ENCODE measurements around the gene GALNS.

The GALNS gene

DNA sequence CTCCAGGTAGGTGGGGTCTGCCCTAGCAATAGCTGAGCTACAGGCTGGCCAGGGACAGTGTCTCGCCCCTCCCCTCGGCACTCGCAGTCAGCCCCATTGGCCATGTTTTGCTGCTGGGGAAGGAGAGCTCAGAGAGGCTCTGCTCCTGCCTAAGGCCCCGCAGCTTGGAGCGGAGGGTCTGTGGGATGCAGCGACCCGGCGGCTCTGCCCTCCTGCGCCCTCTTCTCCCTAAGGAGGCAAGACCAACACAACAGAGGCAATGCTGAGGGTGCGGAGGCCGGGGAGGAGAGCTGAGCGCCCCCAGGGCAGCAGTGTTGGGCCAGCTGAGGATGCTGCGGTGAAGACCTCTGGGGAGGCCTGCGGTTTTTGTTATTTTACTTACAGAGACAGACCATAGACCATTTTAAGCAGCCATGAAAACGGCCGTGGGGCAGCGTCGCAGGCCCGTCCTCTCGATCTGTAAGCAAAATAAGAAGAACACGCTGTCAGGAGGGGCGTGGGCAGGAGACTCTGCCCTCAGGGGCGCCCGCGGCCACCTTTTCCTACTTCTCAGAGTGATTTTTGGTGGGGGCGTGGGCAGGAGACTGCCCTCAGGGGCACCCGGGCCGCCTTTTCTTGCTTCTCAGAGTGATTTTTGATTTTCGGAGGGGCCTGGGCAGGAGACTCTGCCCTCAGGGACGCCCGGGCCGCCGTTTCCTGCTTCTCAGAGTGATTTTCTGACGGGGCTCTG is 41.1 kb upstream of the GALNS start:
- no peak overlapping the region for H2AFZ ChIP-seq (ENCODE audit: low read length)
- TF ChIP-seq CTCF (IDR thresholded peaks at IDR 0.05; ENCODE audit: low read length) (no peak), EZH2 (IDR thresholded peaks at IDR 0.05; ENCODE audit: borderline replicate concordance, low read length) (no peak)
- no peaks in the 10 kb centered on the region for H3K27me3 ChIP-seq (ENCODE audit: insufficient read depth, low read length)
- H3K9me3 ChIP-seq (ENCODE audit: low read length), result no peaks in the 10 kb centered on the region
- H3F3A ChIP-seq (ENCODE audit: insufficient read depth, low read length), result no peaks in the 10 kb centered on the region
- no peak overlapping the region for H3K4me2 ChIP-seq (ENCODE audit: low read length)
- H4K20me1 ChIP-seq (ENCODE audit: insufficient read depth, low read length), result no peaks in the 10 kb centered on the region
- no peaks in the 10 kb centered on the region for H3K9me2 ChIP-seq (ENCODE audit: low read depth, low read length)
- peaks cover 7% of the 10 kb centered on the region; the same call in 1 of the 2 replicates for H3K36me3 ChIP-seq (ENCODE audit: insufficient read depth, low read length)
- no peak overlapping the region for H3K27ac ChIP-seq (ENCODE audit: low read depth, low read length, poor library complexity, severe bottlenecking)
- H3K79me2 ChIP-seq (ENCODE audit: insufficient read depth, low read length), result no peaks in the 10 kb centered on the region
- no peak overlapping the region for H3K4me3 ChIP-seq (ENCODE audit: low read depth, low read length, poor library complexity, severe bottlenecking)
- H3K9ac ChIP-seq (ENCODE audit: low read length), result no peak overlapping the region
- no peaks in the 10 kb centered on the region for H3K4me1 ChIP-seq (ENCODE audit: insufficient read depth, low read length, severe bottlenecking)

DNA sequence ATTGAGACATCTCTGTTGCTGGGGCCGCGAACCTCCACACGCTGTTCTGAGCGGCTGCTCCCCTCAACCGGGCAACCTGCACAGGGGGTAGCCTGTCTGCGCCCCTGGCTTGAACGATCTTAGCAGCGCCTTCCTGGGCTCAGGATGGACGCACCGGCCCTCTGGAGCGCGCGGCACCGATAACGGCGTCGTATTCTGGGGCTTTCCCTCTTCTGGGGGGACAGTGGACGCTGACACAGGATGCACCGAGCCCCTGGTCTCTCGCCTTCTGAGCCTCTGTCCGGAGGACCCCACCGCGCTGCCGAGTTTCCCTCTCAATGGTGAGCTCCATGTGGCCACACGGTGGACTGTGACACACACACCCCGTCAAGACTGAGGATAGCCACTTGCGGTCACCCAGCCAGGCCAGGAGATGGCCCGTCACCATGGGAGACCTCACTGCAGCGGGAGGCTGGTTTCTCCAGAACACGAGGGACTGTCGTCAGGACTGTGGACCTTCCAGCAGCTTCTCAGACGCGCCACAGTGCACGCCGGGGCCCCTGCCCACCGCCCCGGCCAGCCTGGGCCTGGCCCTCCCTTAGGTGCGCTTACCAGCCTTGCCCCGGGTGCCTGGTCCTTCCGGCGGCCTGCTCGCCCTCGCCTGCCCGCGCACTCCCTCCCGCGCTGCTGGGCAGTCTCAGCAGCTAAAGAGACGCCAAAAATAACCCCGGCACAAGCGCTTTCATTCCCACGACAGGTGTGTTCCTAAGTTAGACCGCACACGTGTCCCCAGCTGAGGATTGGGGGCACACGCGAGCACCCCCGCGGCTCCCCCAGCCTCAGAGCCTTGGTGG is 39.7 kb upstream of the GALNS start:
- Histone ChIP-seq H3K9me3 (ENCODE audit: low read length) (no peaks in the 10 kb centered on the region), H3K4me3 (ENCODE audit: low read depth, low read length, poor library complexity, severe bottlenecking) (no peak overlapping the region), H3K4me1 (ENCODE audit: insufficient read depth, low read length, severe bottlenecking) (no peaks in the 10 kb centered on the region), H3K79me2 (ENCODE audit: insufficient read depth, low read length) (no peaks in the 10 kb centered on the region), H2AFZ (ENCODE audit: low read length) (no peak overlapping the region), H3K9ac (ENCODE audit: low read length) (no peak overlapping the region), H3K9me2 (ENCODE audit: low read depth, low read length) (no peaks in the 10 kb centered on the region), H3K4me2 (ENCODE audit: low read length) (no peak overlapping the region), H3K36me3 (ENCODE audit: insufficient read depth, low read length) (peaks cover 9% of the 10 kb centered on the region; the same call in 1 of the 2 replicates), H3K27ac (ENCODE audit: low read depth, low read length, poor library complexity, severe bottlenecking) (no peak overlapping the region), H4K20me1 (ENCODE audit: insufficient read depth, low read length) (no peaks in the 10 kb centered on the region), H3K27me3 (ENCODE audit: insufficient read depth, low read length) (no peaks in the 10 kb centered on the region), H3F3A (ENCODE audit: insufficient read depth, low read length) (no peaks in the 10 kb centered on the region)
- TF ChIP-seq CTCF (IDR thresholded peaks at IDR 0.05; ENCODE audit: low read length) (no peak), EZH2 (IDR thresholded peaks at IDR 0.05; ENCODE audit: borderline replicate concordance, low read length) (no peak)

DNA sequence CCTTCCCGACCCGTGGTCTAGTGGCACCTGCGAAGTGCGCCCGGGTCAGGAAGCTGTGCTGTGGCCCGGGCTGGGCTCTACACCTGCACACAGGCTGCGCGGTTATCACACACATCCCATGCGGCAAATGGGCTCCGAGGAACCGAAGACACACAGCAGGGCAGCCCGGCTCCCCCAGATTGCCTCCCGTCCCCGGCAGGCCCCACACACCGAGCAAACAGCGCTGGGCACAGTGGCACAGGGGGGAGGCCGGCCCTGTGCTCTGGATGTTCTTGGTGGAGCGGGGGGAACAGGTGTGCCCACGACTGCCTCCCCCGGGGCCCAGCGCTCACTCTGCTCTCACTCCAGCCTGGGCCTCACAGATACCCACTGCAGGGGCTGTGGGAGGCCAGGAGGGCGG is 38.6 kb upstream of the GALNS start:
- peaks cover 18% of the 10 kb centered on the region for H3K36me3 ChIP-seq (ENCODE audit: insufficient read depth, low read length)
- no peaks in the 10 kb centered on the region for H3K79me2 ChIP-seq (ENCODE audit: insufficient read depth, low read length)
- no peaks in the 10 kb centered on the region for H3K9me3 ChIP-seq (ENCODE audit: low read length)
- no peak overlapping the region for H3K27ac ChIP-seq (ENCODE audit: low read depth, low read length, poor library complexity, severe bottlenecking)
- no peaks in the 10 kb centered on the region for H3K9me2 ChIP-seq (ENCODE audit: low read depth, low read length)
- H3K4me3 ChIP-seq (ENCODE audit: low read depth, low read length, poor library complexity, severe bottlenecking), result no peak overlapping the region
- no peaks in the 10 kb centered on the region for H3F3A ChIP-seq (ENCODE audit: insufficient read depth, low read length)
- H2AFZ ChIP-seq (ENCODE audit: low read length), result no peak overlapping the region
- TF ChIP-seq EZH2 (IDR thresholded peaks at IDR 0.05; ENCODE audit: borderline replicate concordance, low read length) (no peak), CTCF (IDR thresholded peaks at IDR 0.05; ENCODE audit: low read length) (no peak)
- H4K20me1 ChIP-seq (ENCODE audit: insufficient read depth, low read length), result no peaks in the 10 kb centered on the region
- H3K27me3 ChIP-seq (ENCODE audit: insufficient read depth, low read length), result no peaks in the 10 kb centered on the region
- H3K4me2 ChIP-seq (ENCODE audit: low read length), result no peak overlapping the region
- no peaks in the 10 kb centered on the region for H3K4me1 ChIP-seq (ENCODE audit: insufficient read depth, low read length, severe bottlenecking)
- no peak overlapping the region for H3K9ac ChIP-seq (ENCODE audit: low read length)

Measured in OCI-LY1 (cell line).